H1 (cell line): Measurements from ENCODE around the gene FAM50A. TPM values are rescaled to one million over a fixed set of nuclear protein-coding genes. Genes with fewer than 3 reads are reported as not detected.

Source experiments
- ASH2L ChIP-seq: fragments of 200-600, 300-600 bp; sonication (generic); IDR thresholded peaks from one replicate; pipeline ENCODE4 v1.7.1; 2017; ENCODE audit warnings: low read length
- BACH1 ChIP-seq: IDR thresholded peaks from 2 replicates; pipeline ENCODE4 v1.6.1; 2012; ENCODE audit warnings: low read length, improper control_type of control experiment
- BRCA1 ChIP-seq: IDR thresholded peaks from 2 replicates; pipeline ENCODE4 v1.6.1; 2012; ENCODE audit warnings: low read depth, low read length, improper control_type of control experiment
- CBX8 ChIP-seq: fragments of 300-800, 300-1000 bp; sonication (generic); IDR thresholded peaks from 2 replicates; pipeline ENCODE4 v1.7.1; 2016; ENCODE audit warnings: low read depth, low read length, borderline replicate concordance
- CREB1 ChIP-seq: IDR thresholded peaks from 2 replicates; pipeline ENCODE4 v1.6.1; 2012; ENCODE audit warnings: inconsistent platforms
- GABPA ChIP-seq: IDR thresholded peaks from 2 replicates; pipeline ENCODE4 v1.6.1; 2011; ENCODE audit warnings: mild to moderate bottlenecking, low read length, moderate library complexity, borderline replicate concordance; ENCODE audit not compliant: insufficient read depth
- HDAC6 ChIP-seq: IDR thresholded peaks from one replicate; pipeline ENCODE4 v1.7.1; 2012; ENCODE audit warnings: low read depth, mild to moderate bottlenecking, inconsistent platforms, low read length, moderate library complexity
- JUN ChIP-seq: IDR thresholded peaks from 2 replicates; pipeline ENCODE4 v1.6.1; 2011; ENCODE audit warnings: low read depth, mild to moderate bottlenecking, improper control_type of control experiment, low read length
- JUND ChIP-seq: IDR thresholded peaks from 2 replicates; pipeline ENCODE4 v1.6.1; 2011; ENCODE audit warnings: mild to moderate bottlenecking, improper control_type of control experiment, low read length
- MAFK ChIP-seq: IDR thresholded peaks from 2 replicates; pipeline ENCODE4 v1.6.1; 2012; ENCODE audit warnings: low read depth, mild to moderate bottlenecking, improper control_type of control experiment, low read length
- NANOG ChIP-seq: IDR thresholded peaks from 2 replicates; pipeline ENCODE4 v1.6.1; 2011; ENCODE audit warnings: low read length, low read depth, mild to moderate bottlenecking, inconsistent platforms; ENCODE audit not compliant: insufficient read depth, poor library complexity, severe bottlenecking
- NRF1 ChIP-seq: IDR thresholded peaks from 2 replicates; pipeline ENCODE4 v1.6.1; 2011; ENCODE audit warnings: mild to moderate bottlenecking, low read depth, low read length, improper control_type of control experiment
- RBBP5 ChIP-seq: IDR thresholded peaks from 2 replicates; pipeline ENCODE4 v1.7.1; 2012; ENCODE audit warnings: low read depth, mild to moderate bottlenecking, inconsistent platforms, low read length, moderate library complexity, borderline replicate concordance
- RNF2 ChIP-seq: fragments of 200-900, 300-1000 bp; sonication (generic); IDR thresholded peaks from 2 replicates; pipeline ENCODE4 v1.7.1; 2016; ENCODE audit warnings: borderline replicate concordance, low read depth, mild to moderate bottlenecking, antibody characterized with exemption, low read length; ENCODE audit not compliant: poor library complexity, severe bottlenecking; ENCODE audit errors: missing control alignments
- SIX5 ChIP-seq: IDR thresholded peaks from 2 replicates; pipeline ENCODE4 v1.6.1; 2011; ENCODE audit warnings: mild to moderate bottlenecking, low read depth, low read length
- SUZ12 ChIP-seq: fragments of 200-600 bp; sonication (generic); IDR thresholded peaks from 2 replicates; pipeline ENCODE4 v1.6.1; 2012; ENCODE audit warnings: mild to moderate bottlenecking, inconsistent platforms, low read length, moderate library complexity, mixed read lengths
- TAF1 ChIP-seq: IDR thresholded peaks from 2 replicates; pipeline ENCODE4 v1.6.1; 2011; ENCODE audit warnings: mild to moderate bottlenecking, low read depth, low read length
- TAF7 ChIP-seq: optimal IDR thresholded peaks from 2 replicates; pipeline ENCODE3; 2011; ENCODE audit warnings: low read depth, mild to moderate bottlenecking, inconsistent platforms, low read length, moderate library complexity, borderline replicate concordance
- YY1 ChIP-seq: IDR thresholded peaks from 2 replicates; pipeline ENCODE4 v1.6.1; 2011; ENCODE audit warnings: low read depth, mild to moderate bottlenecking, low read length
- polyA plus RNA-seq, 7 experiments: library from polyadenylated mRNA; depleted of rRNA in 3 of 7; stranded (reverse) in 5 of 7; unstranded in 2 of 7; fragments of >200 nt in 5 of 7; fragments of 200-250 nt in 2 of 7; gene quantifications; 1 replicate in 5 of 7; 2 replicates in 1 of 7; 4 replicates in 1 of 7; pipeline versions ENCODE4 v1.2.1 to v1.2.3, GENCODE V29; 2011 to 2013; ENCODE audit warnings: missing spikeins in 2 of 7, mixed read lengths in 2 of 7
- total RNA-seq: library from RNA; stranded (reverse); fragmentation: NEBNext Ultra II Directional; extraction: Animal tissue kit (Norgen Biotek cat#: 25700); gene quantifications from 2 replicates; pipeline ENCODE4 v1.2.1, GENCODE V29; 2021
- TF ChIP-seq, protein P1 (sequence below): IDR thresholded peaks from 2 replicates; pipeline ENCODE4 v1.6.1; 2012; ENCODE audit warnings: inconsistent platforms
- TF ChIP-seq, protein P2 (sequence below): IDR thresholded peaks from 2 replicates; pipeline ENCODE4 v1.6.1; 2011; ENCODE audit warnings: low read depth, mild to moderate bottlenecking, low read length; ENCODE audit not compliant: insufficient read depth
- TF ChIP-seq, protein P3 (sequence below): IDR thresholded peaks from 2 replicates; pipeline ENCODE4 v1.6.1; 2012; ENCODE audit warnings: low read length, inconsistent platforms

The FAM50A gene
- total and polyA plus RNA-seq, 2 of the 8 experiments (the other 6 are each of a cell fraction or from before 2014, with no cell fraction given): 30.7 to 48.7 TPM

DNA sequence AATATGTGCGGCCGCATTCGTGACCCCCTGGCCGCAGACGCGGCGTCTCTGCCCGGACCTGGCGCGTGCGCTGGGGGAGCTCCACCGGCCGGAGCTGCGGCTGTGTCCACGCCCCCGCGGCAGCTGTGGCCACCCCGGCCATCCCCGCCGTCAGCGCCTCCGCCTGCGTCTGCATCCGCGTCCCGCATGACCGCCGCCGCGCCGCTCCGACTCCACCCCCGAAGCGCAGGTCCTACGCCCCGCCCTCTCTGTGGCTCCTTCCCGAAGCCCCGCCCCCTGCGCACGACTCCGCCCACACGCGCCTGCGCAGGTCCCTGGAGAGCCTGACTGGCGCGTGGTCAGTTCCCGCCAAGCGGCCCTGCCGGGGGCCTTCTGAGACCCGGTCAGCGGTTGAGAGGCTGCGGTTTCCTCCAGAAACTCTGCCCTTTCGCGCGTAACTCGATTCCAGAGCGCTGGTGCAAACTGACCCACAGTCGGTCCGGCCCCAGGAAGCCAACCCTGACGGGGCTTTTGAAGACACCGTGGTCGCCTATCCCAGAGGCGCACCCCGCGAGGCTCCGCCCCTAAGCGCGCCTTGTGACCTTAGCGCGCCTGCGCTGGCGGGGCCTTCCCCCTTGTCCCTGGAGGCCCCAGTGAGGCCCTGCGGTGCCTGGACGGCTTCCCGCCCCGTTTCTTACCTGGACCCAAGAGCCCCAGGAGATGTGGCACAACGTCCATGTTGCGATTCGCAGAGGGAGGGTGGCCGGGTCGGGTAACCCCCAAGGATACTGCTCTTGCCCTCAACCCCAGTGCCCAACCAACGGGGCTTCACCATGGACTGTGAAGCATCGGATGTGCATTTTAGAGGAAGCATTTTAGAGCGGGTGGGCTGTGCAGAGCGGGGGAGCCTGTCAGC, 35.0 kb downstream of the FAM50A start, which contains the start of gene LAGE3 (continued):
- TF ChIP-seq JUND: no peak
- TF ChIP-seq, protein P1, sequence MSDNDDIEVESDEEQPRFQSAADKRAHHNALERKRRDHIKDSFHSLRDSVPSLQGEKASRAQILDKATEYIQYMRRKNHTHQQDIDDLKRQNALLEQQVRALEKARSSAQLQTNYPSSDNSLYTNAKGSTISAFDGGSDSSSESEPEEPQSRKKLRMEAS: peak; percentile 89
- TF ChIP-seq JUN: no peak
- no peak for TF ChIP-seq YY1
- peak; percentile 60 for TF ChIP-seq TAF1
- no peak for TF ChIP-seq CREB1
- TF ChIP-seq SIX5: no peak
- no peak for TF ChIP-seq SUZ12
- TF ChIP-seq RBBP5: no peak
- TF ChIP-seq NANOG: no peak
- TF ChIP-seq TAF7: no peak
- TF ChIP-seq RNF2: no peak
- TF ChIP-seq CBX8: no peak
- TF ChIP-seq, protein P2, sequence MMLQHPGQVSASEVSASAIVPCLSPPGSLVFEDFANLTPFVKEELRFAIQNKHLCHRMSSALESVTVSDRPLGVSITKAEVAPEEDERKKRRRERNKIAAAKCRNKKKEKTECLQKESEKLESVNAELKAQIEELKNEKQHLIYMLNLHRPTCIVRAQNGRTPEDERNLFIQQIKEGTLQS: no peak
- no peak for TF ChIP-seq MAFK
- no peak for TF ChIP-seq GABPA
- no peak for TF ChIP-seq HDAC6
- peak; percentile 78 for TF ChIP-seq NRF1
- no peak for TF ChIP-seq BRCA1
- TF ChIP-seq BACH1: no peak; the same call in 1 of the 2 replicates
- no peak for TF ChIP-seq ASH2L
- TF ChIP-seq, protein P3, sequence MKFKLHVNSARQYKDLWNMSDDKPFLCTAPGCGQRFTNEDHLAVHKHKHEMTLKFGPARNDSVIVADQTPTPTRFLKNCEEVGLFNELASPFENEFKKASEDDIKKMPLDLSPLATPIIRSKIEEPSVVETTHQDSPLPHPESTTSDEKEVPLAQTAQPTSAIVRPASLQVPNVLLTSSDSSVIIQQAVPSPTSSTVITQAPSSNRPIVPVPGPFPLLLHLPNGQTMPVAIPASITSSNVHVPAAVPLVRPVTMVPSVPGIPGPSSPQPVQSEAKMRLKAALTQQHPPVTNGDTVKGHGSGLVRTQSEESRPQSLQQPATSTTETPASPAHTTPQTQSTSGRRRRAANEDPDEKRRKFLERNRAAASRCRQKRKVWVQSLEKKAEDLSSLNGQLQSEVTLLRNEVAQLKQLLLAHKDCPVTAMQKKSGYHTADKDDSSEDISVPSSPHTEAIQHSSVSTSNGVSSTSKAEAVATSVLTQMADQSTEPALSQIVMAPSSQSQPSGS: no peak
